ENCODE data around the gene DNASE1L3. TPM values are rescaled to one million over a fixed set of nuclear protein-coding genes. Genes with fewer than 3 reads are reported as not detected.

Gene DNASE1L3
- total and polyA plus RNA-seq, 2 donors (not counting 3 experiments of a cell fraction or from before 2014, with no cell fraction given): 0.95 to 1.3 TPM

- intact Hi-C loops (cut with micrococcal nuclease) (loop anchor here (5.0 kb wide), 1 partner anchor 227 kb away; no protein-coding TSS in a partner anchor), dilution Hi-C loops (cut with MboI; ENCODE audit: extremely low pct_ligation_motif_present, low sequenced_read_pairs) (no loop called here)
- Histone ChIP-seq H3K9me3 (replicated peaks; ENCODE audit: control insufficient read depth, insufficient read depth, low read length) (no peaks in the 10 kb centered on the region), H3K79me2 (ENCODE audit: control insufficient read depth, insufficient read depth, low read length) (no peaks in the 10 kb centered on the region), H3K4me1 (ENCODE audit: control insufficient read depth, extremely low read depth, insufficient read depth, low read length) (peaks cover 18% of the 10 kb centered on the region), H3K9ac (replicated peaks; ENCODE audit: extremely low read depth, insufficient read depth, low read length) (no peak overlapping the region), H4K20me1 (replicated peaks; ENCODE audit: control insufficient read depth, extremely low read depth, insufficient read depth, low read length) (no peaks in the 10 kb centered on the region), H3K4me2 (ENCODE audit: insufficient read depth, low read length) (no peak overlapping the region), H3K4me3 (replicated peaks in 1 of 3; ENCODE audit: insufficient read depth in 1 of 3, low read depth in 1 of 3, low read length in 3 of 3) (no peak overlapping the region), H3K36me3 (ENCODE audit: control insufficient read depth in 2 of 2, extremely low read depth in 1 of 2, insufficient read depth in 2 of 2, low read length in 2 of 2) (no peaks in the 10 kb centered on the region), H3K27me3 (ENCODE audit: control insufficient read depth in 2 of 2, insufficient read depth in 2 of 2, low read length in 2 of 2) (no peaks in the 10 kb centered on the region), H2AFZ (ENCODE audit: low read depth, low read length) (no peak overlapping the region), H3K27ac (ENCODE audit: insufficient read depth, low read depth, low read length) (no peak overlapping the region), H3K9me1 (replicated peaks; ENCODE audit: control insufficient read depth, extremely low read depth, insufficient read depth, low read length) (no peaks in the 10 kb centered on the region)
- POLR2A ChIA-PET: no interaction called here
- no peak for TF ChIP-seq EZH2 (IDR thresholded peaks at IDR 0.05; ENCODE audit: borderline replicate concordance, low read depth, low read length, severe bottlenecking)
- TF ChIP-seq MYC (IDR thresholded peaks at IDR 0.05; ENCODE audit: low read depth, low read length): no peak
- TF ChIP-seq FOS (IDR thresholded peaks at IDR 0.05; ENCODE audit: borderline replicate concordance, insufficient read depth, low read length): no peak
- FAIRE-seq (no peak), DNase-seq (ENCODE audit: low read depth, low spot score) (no peak)
- BruUV-seq (replicated peaks): no TSS peak
- CTCF ChIA-PET: interaction anchor here (1.1 to 6.6 kb wide), 7 partner anchors 10 to 213 kb away, joined by 3 to 80 read pairs (median 24); partner anchors contain the start of genes HTD2 and RPP14
Measured at GRCh38 chr3:58179235-58180098, 31.3 kb downstream of the DNASE1L3 start.

GRCh38 chr3:58178528-58179234 is 32.1 kb downstream of the DNASE1L3 start:
- intact Hi-C loops (cut with micrococcal nuclease): loop anchor here (5.0 kb wide), 1 partner anchor 226 kb away; no protein-coding TSS in a partner anchor
- no TSS peak for BruUV-seq (replicated peaks)
- no peak for TF ChIP-seq CTCF (IDR thresholded peaks at IDR 0.05; ENCODE audit: extremely low read depth in 1 of 2, insufficient read depth in 1 of 2, low read depth in 1 of 2, low read length in 2 of 2)
- no peak for TF ChIP-seq MAX (IDR thresholded peaks at IDR 0.05; ENCODE audit: insufficient read depth, insufficient read length)
- TF ChIP-seq JUN (IDR thresholded peaks at IDR 0.05; ENCODE audit: borderline replicate concordance, insufficient read depth, insufficient read length, low read depth): no peak
- TF ChIP-seq EZH2 (IDR thresholded peaks at IDR 0.05; ENCODE audit: borderline replicate concordance, low read depth, low read length, severe bottlenecking): no peak
- TF ChIP-seq GATA2 (IDR thresholded peaks at IDR 0.05; ENCODE audit: insufficient read depth, insufficient read length, low read depth, low read length): no peak
- TF ChIP-seq MYC (IDR thresholded peaks at IDR 0.05; ENCODE audit: low read depth, low read length): no peak
- TF ChIP-seq POLR2A (IDR thresholded peaks at IDR 0.05; ENCODE audit: low read depth, low read length): no peak
- no peak for TF ChIP-seq FOS (IDR thresholded peaks at IDR 0.05; ENCODE audit: borderline replicate concordance, insufficient read depth, low read length)
- TF ChIP-seq POLR2AphosphoS5 (IDR thresholded peaks at IDR 0.05; ENCODE audit: insufficient read depth, low read depth, low read length): no peak

More at GRCh38 chr3:58178528-58179234, 32.1 kb downstream of the DNASE1L3 start:
- Histone ChIP-seq H3K4me3 (replicated peaks in 1 of 3; ENCODE audit: insufficient read depth in 1 of 3, low read depth in 1 of 3, low read length in 3 of 3) (no peak overlapping the region), H3K27me3 (ENCODE audit: control insufficient read depth in 2 of 2, insufficient read depth in 2 of 2, low read length in 2 of 2) (no peaks in the 10 kb centered on the region), H3K79me2 (ENCODE audit: control insufficient read depth, insufficient read depth, low read length) (no peaks in the 10 kb centered on the region), H3K4me1 (ENCODE audit: control insufficient read depth, extremely low read depth, insufficient read depth, low read length) (peaks cover 26% of the 10 kb centered on the region), H3K9me1 (replicated peaks; ENCODE audit: control insufficient read depth, extremely low read depth, insufficient read depth, low read length) (no peaks in the 10 kb centered on the region), H3K27ac (ENCODE audit: insufficient read depth, low read depth, low read length) (no peak overlapping the region), H3K36me3 (ENCODE audit: control insufficient read depth in 2 of 2, extremely low read depth in 1 of 2, insufficient read depth in 2 of 2, low read length in 2 of 2) (no peaks in the 10 kb centered on the region), H3K4me2 (ENCODE audit: insufficient read depth, low read length) (no peak overlapping the region), H4K20me1 (replicated peaks; ENCODE audit: control insufficient read depth, extremely low read depth, insufficient read depth, low read length) (no peaks in the 10 kb centered on the region), H3K9ac (replicated peaks; ENCODE audit: extremely low read depth, insufficient read depth, low read length) (no peak overlapping the region), H2AFZ (ENCODE audit: low read depth, low read length) (no peak overlapping the region), H3K9me3 (replicated peaks; ENCODE audit: control insufficient read depth, insufficient read depth, low read length) (no peaks in the 10 kb centered on the region)
- POLR2A ChIA-PET: no interaction called here
- FAIRE-seq (no peak), DNase-seq (ENCODE audit: low read depth, low spot score) (no peak)
- dilution Hi-C loops (cut with MboI; ENCODE audit: extremely low pct_ligation_motif_present, low sequenced_read_pairs): no loop called here
- CTCF ChIA-PET: interaction anchor here (0.6 to 6.6 kb wide), 14 partner anchors 11 to 216 kb away, joined by 3 to 80 read pairs (median 6); partner anchors contain the start of genes HTD2 and RPP14

Measured in endothelial cell of umbilical vein (primary cell).